HG03060 (cell line): ENCODE results near the gene MTMR2.
"Not testable (repeated sequence)": the region's sequence is repeated elsewhere in the genome, so short reads cannot be mapped to it uniquely, and the experiment has no call there.

ENCODE experiments used
- ATAC-seq: cut with Tn5 transposase; IDR thresholded peaks from one replicate; pipeline ENCODE4 v1.9.1; 2021; ENCODE audit warnings: low read depth, moderate number of reproducible peaks; ENCODE audit not compliant: unreplicated experiment

The MTMR2 gene

GRCh38 chr11:95829580-95830259 is 94.2 kb downstream of the MTMR2 start:
- no peak for ATAC-seq

DNA sequence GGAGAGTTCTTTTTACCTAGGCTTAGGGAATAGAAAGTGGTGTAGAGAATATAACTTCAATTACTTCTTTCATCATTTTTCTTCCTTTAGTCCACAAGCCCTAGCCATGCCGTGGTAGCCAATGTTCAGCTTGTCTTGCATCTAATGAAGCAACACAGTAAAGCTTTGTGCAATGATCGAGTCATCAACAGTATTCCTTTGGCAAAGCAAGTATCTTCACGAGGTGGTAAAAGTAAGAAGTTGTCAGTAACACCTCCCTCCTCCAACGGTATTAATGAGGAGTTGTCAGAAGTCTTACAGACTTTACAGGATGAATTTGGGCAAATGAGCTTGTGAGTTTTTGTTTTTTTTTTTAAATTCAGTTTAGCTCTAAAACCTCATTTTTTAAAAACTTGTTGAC is 96.2 kb downstream of the MTMR2 start:
- no peak for ATAC-seq

- no peak for ATAC-seq
Measured at GRCh38 chr11:95821640-95822039, 102.3 kb downstream of the MTMR2 start.

GRCh38 chr11:95816037-95816436 is 107.9 kb downstream of the MTMR2 start:
- no peak for ATAC-seq

DNA sequence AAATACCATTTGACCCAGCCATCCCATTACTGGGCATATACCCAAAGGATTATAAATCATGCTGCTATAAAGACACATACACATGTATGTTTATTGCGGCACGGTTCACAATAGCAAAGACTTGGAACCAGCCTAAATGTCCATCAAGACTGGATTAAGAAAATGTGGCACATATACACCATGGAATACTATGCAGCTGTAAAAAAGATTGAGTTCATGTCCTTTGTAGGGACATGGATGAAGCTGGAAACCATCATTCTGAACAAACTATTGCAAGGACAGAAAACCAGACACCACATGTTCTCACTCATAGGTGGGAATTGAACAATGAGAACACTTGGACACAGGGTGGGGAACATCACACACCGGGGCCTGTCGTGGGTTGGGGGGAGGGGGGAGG is 112.9 kb downstream of the MTMR2 start:
- ATAC-seq: not testable (repeated sequence)

GRCh38 chr11:95806464-95806863 is 117.4 kb downstream of the MTMR2 start:
- not testable (repeated sequence) for ATAC-seq

DNA sequence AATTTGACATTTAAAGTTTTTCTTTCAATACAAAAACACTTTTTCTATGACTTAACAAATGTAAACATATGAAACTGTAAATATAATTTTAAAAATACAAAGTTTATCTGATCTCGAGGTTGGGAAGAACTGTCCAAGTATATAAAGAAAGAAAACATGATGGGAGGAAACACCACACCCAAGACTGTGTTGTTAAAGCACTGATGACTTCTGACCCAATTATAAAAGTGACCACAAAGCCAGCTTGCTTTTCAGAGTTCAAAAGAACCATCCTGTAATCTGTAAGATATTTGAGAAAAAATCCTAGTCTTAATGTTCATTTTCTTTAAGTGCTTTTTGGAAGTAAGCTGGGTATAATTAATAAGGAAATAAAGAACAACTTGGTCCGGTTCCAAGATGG is 118.0 kb downstream of the MTMR2 start:
- no peak for ATAC-seq

DNA sequence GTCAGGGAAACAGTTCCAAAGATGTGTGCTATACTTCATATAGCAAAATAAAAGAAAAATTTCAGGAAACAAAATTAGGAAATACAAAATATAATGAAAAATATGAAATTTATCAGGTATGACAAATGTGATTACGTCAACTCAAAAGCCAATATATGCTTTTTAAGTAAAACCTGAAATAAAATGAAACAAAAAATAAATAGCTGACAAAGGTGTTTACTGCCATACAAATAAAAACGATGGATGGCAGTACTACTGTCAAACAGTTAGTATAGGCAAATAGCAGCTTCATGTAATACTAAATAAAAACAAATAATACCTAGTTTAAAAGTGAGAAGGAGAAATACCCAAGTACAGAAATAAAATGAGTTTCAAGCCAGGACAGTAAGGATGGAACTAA is 119.9 kb downstream of the MTMR2 start:
- no peak for ATAC-seq

- ATAC-seq: no peak
Measured at GRCh38 chr11:95802806-95803205, 121.1 kb downstream of the MTMR2 start.

GRCh38 chr11:95800438-95800837 is 123.5 kb downstream of the MTMR2 start:
- ATAC-seq: no peak

DNA sequence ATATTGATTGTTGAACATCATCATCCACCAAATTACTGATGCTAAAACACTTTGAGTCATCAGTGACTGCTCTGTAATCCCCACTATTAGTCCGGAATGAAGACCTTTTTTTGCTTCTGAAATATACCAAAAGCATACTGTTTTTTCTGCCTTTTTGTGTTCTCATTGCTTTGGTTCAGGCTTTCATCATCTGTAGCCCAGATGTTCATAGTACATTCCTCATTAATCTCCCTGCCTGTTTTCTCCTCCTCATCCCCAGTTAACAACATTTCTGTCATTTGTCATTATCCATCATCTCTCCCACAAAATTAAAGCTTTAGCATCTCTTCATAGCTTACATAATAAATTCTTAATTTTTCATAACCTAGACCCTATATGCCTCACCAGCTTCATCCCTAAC is 124.4 kb downstream of the MTMR2 start:
- no peak for ATAC-seq

- no peak for ATAC-seq
Measured at GRCh38 chr11:95796501-95796900, 127.4 kb downstream of the MTMR2 start.

DNA sequence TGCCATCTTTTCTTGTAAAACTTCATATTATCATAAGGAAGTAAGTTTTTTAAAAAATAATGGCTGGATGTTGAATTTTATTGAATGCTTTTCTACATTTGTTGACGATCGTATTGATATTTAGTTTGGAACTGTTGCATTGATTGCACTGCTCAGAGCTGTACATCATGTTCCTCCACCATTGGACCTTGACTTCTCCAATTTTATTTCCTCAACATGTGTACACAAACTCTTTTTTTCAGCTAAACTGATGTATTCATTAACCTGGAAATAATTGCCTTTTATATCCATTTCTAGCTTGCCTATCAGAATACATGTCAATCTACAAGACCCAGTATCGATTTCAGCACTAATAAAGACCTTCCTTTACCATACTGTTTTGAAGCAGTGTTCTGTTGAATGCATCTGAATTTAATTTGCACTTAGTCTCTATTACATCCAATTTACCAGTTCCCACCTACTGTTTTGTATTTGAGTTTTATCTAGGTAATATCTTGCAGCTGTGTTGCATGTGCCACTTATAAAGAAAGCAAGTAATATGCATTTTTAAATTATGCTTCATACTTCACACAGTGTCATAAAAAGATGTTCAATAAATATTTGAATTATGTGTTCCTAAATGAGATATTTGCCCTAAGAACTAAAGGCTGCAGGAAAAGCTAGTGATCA is 128.1 kb downstream of the MTMR2 start:
- ATAC-seq: no peak

GRCh38 chr11:95794086-95794485 is 129.8 kb downstream of the MTMR2 start:
- ATAC-seq: no peak

DNA sequence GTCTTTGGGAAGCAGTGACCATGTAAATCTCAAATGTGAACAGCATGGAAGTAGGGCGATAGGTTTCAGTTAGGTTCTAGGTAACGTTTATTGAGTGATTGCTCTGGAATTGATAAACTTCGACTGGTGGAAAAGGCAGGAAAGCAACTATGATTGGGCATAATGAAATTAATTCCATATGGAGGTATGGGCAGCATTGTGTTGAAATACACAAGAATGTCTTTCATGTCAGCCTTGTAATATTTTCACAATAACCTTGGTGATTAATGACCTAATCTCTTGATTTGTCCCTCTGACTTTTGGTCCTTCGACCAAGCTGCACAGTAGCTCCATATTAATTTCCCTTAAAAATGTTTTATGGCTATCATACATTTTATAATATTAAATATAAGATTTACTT is 130.8 kb downstream of the MTMR2 start:
- no peak for ATAC-seq

GRCh38 chr11:95792700-95793099 is 131.2 kb downstream of the MTMR2 start:
- ATAC-seq: no peak

- no peak for ATAC-seq
Measured at GRCh38 chr11:95792200-95792599, 131.7 kb downstream of the MTMR2 start.

- no peak for ATAC-seq
Measured at GRCh38 chr11:95791709-95792033, 132.2 kb downstream of the MTMR2 start.

GRCh38 chr11:95790933-95791708 is 132.8 kb downstream of the MTMR2 start:
- no peak for ATAC-seq

DNA sequence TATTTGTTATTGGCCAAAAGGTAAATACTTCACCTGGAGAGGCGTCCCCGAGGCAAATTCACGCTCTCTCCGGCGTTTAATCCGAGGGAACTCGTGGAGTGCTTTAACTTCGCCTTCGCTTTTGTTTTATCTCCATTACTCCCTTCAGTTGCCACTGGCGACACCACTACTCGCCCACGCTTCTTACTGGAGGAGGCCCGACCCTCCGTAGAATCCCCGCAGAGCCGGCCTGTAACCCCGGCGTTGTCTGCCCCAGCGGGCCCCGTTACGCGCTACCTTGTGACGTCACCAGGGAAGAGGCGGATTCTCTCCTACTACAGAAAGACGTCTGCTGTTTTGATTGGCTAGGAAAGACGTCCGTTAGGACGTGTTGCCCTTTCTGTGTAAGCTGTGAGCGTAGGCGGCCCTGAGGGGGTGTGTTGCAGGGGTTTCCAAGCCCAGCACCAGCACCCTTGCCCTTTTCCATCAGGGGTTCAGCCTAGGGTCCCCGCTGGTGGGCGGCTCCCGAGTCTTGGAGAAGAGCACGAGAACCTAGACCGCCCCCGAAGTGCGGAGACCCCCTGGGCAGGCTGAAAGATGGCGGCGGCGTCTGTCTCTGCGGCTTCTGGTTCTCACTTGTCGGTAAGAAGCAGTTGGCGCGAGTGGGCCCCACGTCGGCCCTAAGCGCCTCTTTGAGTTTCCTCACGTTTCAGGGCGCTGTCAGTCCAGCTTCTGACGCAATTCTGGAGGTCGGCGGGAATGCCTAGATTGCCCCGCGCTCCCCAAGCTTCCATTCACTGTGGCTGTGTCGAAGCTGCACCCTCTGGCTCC is 133.6 kb downstream of the MTMR2 start, which contains the start of gene CEP57:
TSS of gene CEP57 (plus strand) at position 376 of the 810 bp plus-strand sequence. CDS start at position 577, 201 bp downstream.
- peak; percentile 54 for ATAC-seq
